ENCODE measurements around the gene RNU1-3. TPM values are rescaled to one million over a fixed set of nuclear protein-coding genes. Genes with fewer than 3 reads are reported as not detected.
"Not testable (repeated sequence)": the region's sequence is repeated elsewhere in the genome, so short reads cannot be mapped to it uniquely, and the experiment has no call there.

Gene RNU1-3
- total and polyA plus RNA-seq, 2 of the 8 experiments (the other 6 are each of a cell fraction or from before 2014, with no cell fraction given), result 145 to 1,303 TPM

DNA sequence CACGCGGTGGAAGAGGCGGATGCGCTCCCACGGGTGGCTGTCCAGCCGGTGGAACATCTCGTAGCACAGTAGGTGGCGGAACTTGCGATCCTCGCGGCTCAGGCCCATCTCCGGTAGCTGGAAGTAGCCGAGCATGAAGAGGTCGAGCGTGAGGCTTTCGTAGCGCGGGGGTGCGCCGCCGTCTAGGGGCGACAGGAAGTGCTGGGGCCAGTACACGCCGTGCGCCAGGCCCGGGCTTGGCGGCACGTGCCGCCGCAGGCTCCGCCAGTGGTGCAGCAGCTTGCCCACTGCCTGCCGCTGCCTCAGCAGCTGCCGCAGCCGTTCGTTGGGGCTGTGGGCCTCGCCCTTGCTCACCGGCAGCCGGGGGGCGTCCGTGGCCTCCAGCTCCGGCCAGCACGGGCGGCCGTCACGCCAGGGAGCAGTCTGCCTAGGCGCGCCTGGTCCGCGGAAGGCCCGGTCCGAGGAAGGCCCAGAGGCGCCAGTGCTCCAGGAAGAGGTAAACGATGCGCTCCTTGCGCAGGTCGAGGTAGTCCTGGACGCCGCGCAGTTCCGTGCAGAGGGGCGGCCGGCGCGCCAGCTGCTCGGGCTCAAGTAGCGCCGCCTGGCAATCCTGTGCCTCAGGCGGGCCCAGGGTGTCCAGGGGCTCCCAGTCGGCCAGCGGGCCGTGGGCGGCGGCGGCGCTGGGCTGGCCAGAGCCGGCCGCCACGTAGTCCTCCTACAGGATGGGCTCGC is 26.1 kb upstream of the RNU1-3 start:
- H3K79me2 ChIP-seq (ENCODE audit: control insufficient read depth in 1 of 2, insufficient read depth in 2 of 2, low read length in 2 of 2); H3K4ac ChIP-seq (replicated peaks; ENCODE audit: insufficient read length, low read depth, low read length); H3K9me3 ChIP-seq (ENCODE audit: insufficient read depth in 2 of 2, low read depth in 1 of 2, low read length in 1 of 2); DNase-seq (ENCODE audit: low read depth in 1 of 2, low spot score in 2 of 2); H3K14ac ChIP-seq (ENCODE audit: insufficient read length); H4K5ac ChIP-seq (ENCODE audit: insufficient read length, low read depth, low read length); H3K36me3 ChIP-seq (ENCODE audit: control insufficient read depth in 2 of 4, insufficient read depth in 4 of 4, low read length in 3 of 4); H3K4me1 ChIP-seq (replicated peaks in 1 of 4; ENCODE audit: control insufficient read depth in 3 of 4, insufficient read depth in 4 of 4, low read length in 3 of 4); H2AFZ ChIP-seq (ENCODE audit: low read length); H3K18ac ChIP-seq (ENCODE audit: extremely low read depth, low read length); H2BK12ac ChIP-seq (ENCODE audit: low read depth, low read length); H4K8ac ChIP-seq (ENCODE audit: extremely low read depth, insufficient read depth, low read length); H2BK120ac ChIP-seq (replicated peaks; ENCODE audit: low read depth, low read length); H3K27ac ChIP-seq (ENCODE audit: low read depth, low read length); H2AK5ac ChIP-seq (ENCODE audit: low read depth, low read length); H4K91ac ChIP-seq (replicated peaks; ENCODE audit: insufficient read length, low read length); H3K27me3 ChIP-seq (replicated peaks in 1 of 4; ENCODE audit: control insufficient read depth in 3 of 4, extremely low read depth in 1 of 4, insufficient read depth in 3 of 4, low read length in 3 of 4); H3K9ac ChIP-seq (replicated peaks in 1 of 4; ENCODE audit: extremely low read depth in 1 of 4, low read depth in 3 of 4, low read length in 3 of 4); H3K4me2 ChIP-seq (ENCODE audit: insufficient read depth in 1 of 2, low read depth in 2 of 2, low read length in 2 of 2); H4K20me1 ChIP-seq (replicated peaks in 1 of 2; ENCODE audit: control insufficient read depth in 1 of 2, insufficient read depth in 2 of 2, low read length in 2 of 2); H3K23ac ChIP-seq (ENCODE audit: insufficient read length); H3K56ac ChIP-seq (replicated peaks; ENCODE audit: insufficient read length, low read depth, low read length); H3K23me2 ChIP-seq (ENCODE audit: low read depth, low read length); H3K79me1 ChIP-seq (ENCODE audit: low read depth, low read length); FAIRE-seq; H2BK20ac ChIP-seq (ENCODE audit: low read length); H2BK5ac ChIP-seq (ENCODE audit: low read depth, low read length); H2BK15ac ChIP-seq (ENCODE audit: low read length): not testable (repeated sequence)
- CTCF ChIA-PET (ENCODE audit: partially characterized antibody), result interaction anchor here (0.6 to 27.1 kb wide), 6 partner anchors 7 to 133 kb away, joined by 3 to 723 read pairs (median 5); partner anchors contain the start of gene NBPF1
- 0 out of 8 replicates have a peak overlapping the region, but pooled peaks of 1 of the 4 experiments have one; percentile 6 for H3K4me3 ChIP-seq (ENCODE audit: extremely low read depth in 1 of 4, insufficient read depth in 2 of 4, low read depth in 3 of 4, low read length in 4 of 4)
- WGBS, 2 experiments (ENCODE audit: extremely low coverage in 1 of 2, insufficient coverage in 1 of 2, insufficient read length in 1 of 2, insufficient replicate concordance in 2 of 2, low coverage in 1 of 2, low lambda C conversion rate in 2 of 2, missing lambda C conversion rate in 1 of 2), result 53% methylated on average over 20 of the region's 79 CpGs; no CpG with 5 or more reads in 1 of the 2 experiments
- POLR2A ChIA-PET (ENCODE audit: partially characterized antibody), result interaction anchor here (0.7 to 7.3 kb wide), 11 partner anchors 8 to 211 kb away, joined by 3 to 52 read pairs (median 3); no protein-coding TSS in a partner anchor
- TF ChIP-seq, protein P1, sequence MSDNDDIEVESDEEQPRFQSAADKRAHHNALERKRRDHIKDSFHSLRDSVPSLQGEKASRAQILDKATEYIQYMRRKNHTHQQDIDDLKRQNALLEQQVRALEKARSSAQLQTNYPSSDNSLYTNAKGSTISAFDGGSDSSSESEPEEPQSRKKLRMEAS (IDR thresholded peaks at IDR 0.05), result peak; percentile 40; the same call in 1 of the 2 replicates
- TF ChIP-seq, protein P2, sequence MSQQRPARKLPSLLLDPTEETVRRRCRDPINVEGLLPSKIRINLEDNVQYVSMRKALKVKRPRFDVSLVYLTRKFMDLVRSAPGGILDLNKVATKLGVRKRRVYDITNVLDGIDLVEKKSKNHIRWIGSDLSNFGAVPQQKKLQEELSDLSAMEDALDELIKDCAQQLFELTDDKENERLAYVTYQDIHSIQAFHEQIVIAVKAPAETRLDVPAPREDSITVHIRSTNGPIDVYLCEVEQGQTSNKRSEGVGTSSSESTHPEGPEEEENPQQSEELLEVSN (IDR thresholded peaks at IDR 0.05), result 0 out of 2 replicates have a peak, but pooled peaks have one; percentile 29

Measured in H1 (cell line).